DMS 273 (cell line): ENCODE results near the gene ABCC9.

Source experiments
- DNase-seq: peaks from one replicate; lab custom pipeline; 2025; ENCODE audit not compliant: unreplicated experiment; lab: John Stamatoyannopoulos, UW

Gene ABCC9

DNA sequence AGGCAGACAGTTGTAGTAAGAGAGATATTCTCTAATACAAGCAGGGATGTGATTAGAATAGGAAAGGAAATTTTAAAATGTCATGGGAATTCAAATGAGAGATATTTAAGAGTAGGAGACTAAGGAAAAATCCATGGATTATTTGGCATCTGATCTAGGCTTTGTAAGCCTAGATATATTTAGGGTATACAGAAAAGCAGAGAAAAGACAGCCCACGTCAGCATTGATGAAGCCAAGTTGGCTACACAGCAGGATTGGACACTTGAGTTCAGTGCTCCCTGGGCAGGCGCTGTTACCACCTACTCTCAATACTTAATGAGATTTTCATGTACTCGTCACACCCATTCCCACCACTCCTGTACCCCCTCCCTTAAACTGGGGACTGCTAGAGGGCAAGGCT lies 165.1 kb downstream of the ABCC9 start:
- no peak for DNase-seq

GRCh38 chr12:21775133-21775820 lies 165.9 kb downstream of the ABCC9 start:
- no peak for DNase-seq

DNA sequence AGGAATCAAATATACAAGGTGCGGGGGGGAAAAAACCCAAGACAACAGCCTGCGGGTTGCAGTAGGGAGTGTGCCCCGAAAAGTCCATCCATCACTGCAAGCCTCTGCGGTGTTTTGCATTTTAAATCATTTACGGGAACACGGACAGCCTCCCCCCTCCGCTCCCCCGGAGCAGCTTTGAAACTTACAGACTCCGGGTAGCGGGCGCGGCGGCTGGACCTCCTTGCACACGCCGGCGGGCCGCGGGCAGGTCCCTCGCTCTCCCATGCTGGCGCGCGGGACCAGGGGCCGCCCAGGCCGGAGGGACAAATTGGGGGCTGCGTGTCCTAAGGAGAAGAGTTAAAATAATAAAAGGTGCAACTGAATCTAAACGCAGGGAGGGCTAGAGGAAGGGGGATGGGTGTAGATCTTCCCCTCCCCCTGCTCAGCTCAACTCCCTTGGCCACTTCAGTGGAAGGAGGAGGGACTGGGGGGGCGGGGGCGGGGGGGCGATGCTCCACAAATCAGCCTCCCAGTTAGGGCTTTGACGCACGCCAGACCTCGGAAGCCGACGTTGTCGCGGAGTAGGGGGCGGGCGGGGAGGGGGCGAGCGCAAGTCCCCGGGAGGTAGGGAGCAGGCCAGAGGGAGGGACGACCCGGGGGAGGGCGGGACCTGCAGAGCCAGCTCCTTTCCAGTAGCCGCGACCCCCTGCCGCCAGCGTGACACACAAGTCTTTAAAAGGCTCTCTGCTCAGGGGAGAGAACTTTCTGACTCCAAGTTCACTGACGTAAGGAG lies 166.7 kb downstream of the ABCC9 start, which contains the start of gene KCNJ8:
TSS of gene KCNJ8 (minus strand) at position 349 of the 775 bp plus-strand sequence. CDS start 1,090 bp downstream, outside the sequence.
- peak; percentile 4 for DNase-seq

DNA sequence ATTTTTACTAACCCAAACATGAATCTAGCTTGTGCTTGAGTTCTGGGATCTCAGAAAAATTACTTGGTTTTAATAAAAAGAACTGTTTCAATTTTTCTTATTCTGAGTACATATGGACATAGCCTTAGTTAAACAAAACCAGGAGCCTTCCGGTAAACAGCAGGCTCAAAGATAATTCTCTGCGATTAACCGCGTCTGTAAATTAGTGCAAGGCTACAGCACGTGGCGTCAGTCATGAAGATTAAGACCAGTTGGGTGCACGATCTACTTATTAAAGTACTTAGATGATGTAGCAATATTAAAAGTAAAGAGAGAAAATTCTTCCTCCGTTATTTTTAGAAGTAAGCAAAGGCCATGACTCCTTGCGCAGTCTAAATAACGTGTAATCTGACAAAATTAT lies 167.4 kb downstream of the ABCC9 start:
- no peak for DNase-seq

DNA sequence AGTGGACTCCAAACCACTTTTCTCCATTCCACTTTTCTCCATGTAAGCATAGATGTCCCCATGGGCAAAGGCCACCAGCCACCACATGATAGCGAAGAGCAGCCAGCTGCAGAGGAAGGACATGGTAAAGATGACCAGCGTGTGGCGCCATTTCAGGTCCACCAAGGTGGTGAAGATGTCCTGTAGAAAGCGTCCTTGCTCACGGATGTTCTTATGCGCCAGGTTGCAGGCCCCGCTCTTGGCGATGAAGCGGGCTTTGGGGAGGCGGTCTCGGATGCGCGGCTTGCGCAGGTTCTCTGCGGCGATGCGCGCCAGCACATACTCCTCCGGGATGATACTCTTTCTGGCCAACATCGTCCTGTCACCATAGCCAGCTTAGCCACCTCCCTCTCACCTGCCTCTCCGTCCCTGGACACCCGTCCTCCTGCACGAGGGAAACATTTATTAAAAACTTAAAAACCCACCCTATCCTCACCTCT lies 167.9 kb downstream of the ABCC9 start:
- peak; percentile 12 for DNase-seq

- DNase-seq, result no peak
Observed at GRCh38 chr12:21771311-21771710, 169.9 kb downstream of the ABCC9 start.

- no peak for DNase-seq
Observed at GRCh38 chr12:21769307-21769706, 171.9 kb downstream of the ABCC9 start.

GRCh38 chr12:21766403-21766802 lies 174.8 kb downstream of the ABCC9 start:
- DNase-seq, result no peak

DNA sequence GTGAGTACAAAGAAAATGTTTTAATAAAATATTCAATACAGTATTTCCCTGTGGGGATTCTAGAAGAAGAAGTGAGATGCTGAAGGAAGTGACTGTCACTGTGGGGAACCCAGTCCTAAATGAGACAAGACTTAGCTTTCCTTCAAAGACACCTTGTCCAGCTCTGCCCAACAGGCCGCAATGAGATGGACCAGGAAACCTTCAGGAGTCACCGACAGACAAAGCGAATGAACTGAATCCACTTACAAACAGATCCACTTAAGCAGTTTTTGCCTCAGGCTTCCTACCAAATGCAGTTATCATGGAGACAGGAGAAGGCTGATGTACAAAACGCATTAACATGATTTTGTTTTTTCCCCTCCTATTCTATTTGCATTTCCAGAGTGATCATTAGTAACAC lies 176.3 kb downstream of the ABCC9 start:
- DNase-seq, result no peak

DNA sequence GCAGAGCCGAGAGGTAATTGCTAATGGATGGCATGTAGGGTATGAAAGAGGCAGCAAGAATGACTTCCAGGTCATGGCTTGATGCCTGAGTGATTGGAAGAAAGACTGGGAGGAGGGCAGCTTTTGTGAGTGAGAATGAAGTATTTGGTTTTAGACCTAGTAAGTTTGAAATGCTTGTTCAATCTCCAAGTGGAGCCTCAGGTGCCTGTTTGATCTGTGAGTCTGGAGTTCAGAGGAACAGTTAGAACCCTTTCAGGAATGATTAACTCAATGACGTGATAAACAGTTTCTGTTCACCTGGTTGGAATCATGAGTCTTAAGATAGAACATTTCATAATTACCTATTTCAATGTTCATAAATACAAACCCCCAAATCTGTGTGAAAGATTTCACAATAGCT lies 177.2 kb downstream of the ABCC9 start:
- no peak for DNase-seq

DNA sequence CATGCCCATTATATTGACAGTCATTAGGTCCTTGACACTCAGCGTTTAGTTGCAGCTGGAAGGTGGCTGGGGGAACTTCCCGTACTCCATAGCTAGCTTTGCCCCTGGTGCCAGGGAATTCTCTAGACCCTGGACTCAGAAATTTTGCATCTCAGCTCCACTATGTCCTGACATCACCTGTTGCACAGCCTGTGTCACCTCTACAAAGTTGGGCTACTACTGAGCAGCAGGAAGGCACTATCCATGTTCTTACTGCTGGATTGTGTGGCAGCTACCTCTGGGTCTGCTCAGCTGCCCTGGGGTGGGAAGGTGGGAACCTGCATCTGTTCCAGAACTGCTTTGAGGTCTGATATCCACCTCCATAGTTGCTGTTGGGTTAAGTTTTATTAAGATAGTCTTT lies 177.7 kb downstream of the ABCC9 start:
- DNase-seq, result no peak

DNA sequence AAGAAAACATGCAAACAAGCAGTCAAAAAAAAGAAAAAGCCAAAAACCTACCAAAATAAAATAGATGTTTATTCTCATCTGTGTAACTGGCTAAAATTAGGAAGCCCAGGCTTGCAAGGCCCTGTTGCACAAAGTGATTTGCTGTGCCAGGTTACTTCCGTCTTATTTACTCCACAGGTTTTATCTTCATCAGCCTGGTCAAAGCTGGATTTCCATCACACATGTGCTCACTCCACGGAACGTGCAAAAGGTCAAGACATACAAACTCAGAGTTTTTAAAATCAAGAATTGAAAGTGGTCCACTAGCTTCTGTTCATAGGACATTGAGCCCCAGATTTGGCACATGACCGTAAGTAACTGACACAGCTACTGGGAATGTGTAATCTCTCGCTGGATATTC lies 181.5 kb downstream of the ABCC9 start:
- DNase-seq, result no peak

GRCh38 chr12:21757735-21758134 lies 183.5 kb downstream of the ABCC9 start:
- DNase-seq, result no peak

DNA sequence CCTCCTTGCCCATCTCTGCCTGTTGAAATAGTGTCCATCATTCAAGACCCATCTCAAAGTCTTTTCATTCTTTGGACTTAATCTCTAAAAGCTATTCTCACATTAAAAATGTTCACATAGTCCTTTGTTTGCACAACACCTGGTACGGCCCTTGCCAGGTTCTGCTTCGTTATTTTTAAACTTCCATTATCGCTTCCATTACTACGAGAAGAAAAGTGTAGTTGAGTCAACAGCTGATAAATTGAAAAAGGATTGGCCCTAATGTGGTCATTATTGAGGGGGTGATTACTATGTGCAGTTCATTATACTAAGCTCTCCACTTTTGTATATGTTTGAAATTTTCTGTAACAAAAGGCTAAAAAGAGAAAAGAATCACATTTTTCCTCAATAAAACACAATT lies 184.5 kb downstream of the ABCC9 start:
- no peak for DNase-seq

- DNase-seq, result no peak
Observed at GRCh38 chr12:21751517-21751916, 189.7 kb downstream of the ABCC9 start.
